BE2C (cell line): ENCODE results near the gene TSG101.

Experiments
- DNase-seq: peaks from one replicate; pipeline ENCODE4 v3.0.0-alpha.2; 2020
- H3K27me3 ChIP-seq: fragments of 250-450 bp; sonication (Bioruptor Pico); 2 replicates; pipeline ENCODE4 v1.5.1; 2020; ENCODE audit warnings: mild to moderate bottlenecking
- H3K36me3 ChIP-seq: fragments of 250-450 bp; sonication (Bioruptor Pico); 2 replicates; pipeline ENCODE4 v1.5.1; 2020; ENCODE audit warnings: mild to moderate bottlenecking
- H3K4me1 ChIP-seq: fragments of 250-450 bp; sonication (Bioruptor Pico); 2 replicates; pipeline ENCODE4 v1.5.1; 2020
- H3K4me3 ChIP-seq: 2 replicates; pipeline ENCODE4 v1.5.1; 2011; ENCODE audit warnings: low read depth, low read length
- H3K9me3 ChIP-seq: fragments of 250-450 bp; sonication (Bioruptor Pico); 2 replicates; pipeline ENCODE4 v1.5.1; 2020
- TF ChIP-seq, protein P1 (sequence below): IDR thresholded peaks from 2 replicates; pipeline ENCODE4 v1.5.1; 2012; ENCODE audit warnings: mild to moderate bottlenecking, low read depth, low read length

TSG101 gene

GRCh38 chr11:18491924-18492323 is 34.8 kb downstream of the TSG101 start:
- H3K27me3 ChIP-seq, result no peaks in the 10 kb centered on the region
- no peak overlapping the region for H3K4me3 ChIP-seq
- TF ChIP-seq, protein P1, sequence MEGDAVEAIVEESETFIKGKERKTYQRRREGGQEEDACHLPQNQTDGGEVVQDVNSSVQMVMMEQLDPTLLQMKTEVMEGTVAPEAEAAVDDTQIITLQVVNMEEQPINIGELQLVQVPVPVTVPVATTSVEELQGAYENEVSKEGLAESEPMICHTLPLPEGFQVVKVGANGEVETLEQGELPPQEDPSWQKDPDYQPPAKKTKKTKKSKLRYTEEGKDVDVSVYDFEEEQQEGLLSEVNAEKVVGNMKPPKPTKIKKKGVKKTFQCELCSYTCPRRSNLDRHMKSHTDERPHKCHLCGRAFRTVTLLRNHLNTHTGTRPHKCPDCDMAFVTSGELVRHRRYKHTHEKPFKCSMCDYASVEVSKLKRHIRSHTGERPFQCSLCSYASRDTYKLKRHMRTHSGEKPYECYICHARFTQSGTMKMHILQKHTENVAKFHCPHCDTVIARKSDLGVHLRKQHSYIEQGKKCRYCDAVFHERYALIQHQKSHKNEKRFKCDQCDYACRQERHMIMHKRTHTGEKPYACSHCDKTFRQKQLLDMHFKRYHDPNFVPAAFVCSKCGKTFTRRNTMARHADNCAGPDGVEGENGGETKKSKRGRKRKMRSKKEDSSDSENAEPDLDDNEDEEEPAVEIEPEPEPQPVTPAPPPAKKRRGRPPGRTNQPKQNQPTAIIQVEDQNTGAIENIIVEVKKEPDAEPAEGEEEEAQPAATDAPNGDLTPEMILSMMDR, result no peak
- H3K36me3 ChIP-seq, result no peaks in the 10 kb centered on the region; the same call in 1 of the 2 replicates
- H3K4me1 ChIP-seq, result no peaks in the 10 kb centered on the region
- DNase-seq, result no peak
- H3K9me3 ChIP-seq, result no peaks in the 10 kb centered on the region

DNA sequence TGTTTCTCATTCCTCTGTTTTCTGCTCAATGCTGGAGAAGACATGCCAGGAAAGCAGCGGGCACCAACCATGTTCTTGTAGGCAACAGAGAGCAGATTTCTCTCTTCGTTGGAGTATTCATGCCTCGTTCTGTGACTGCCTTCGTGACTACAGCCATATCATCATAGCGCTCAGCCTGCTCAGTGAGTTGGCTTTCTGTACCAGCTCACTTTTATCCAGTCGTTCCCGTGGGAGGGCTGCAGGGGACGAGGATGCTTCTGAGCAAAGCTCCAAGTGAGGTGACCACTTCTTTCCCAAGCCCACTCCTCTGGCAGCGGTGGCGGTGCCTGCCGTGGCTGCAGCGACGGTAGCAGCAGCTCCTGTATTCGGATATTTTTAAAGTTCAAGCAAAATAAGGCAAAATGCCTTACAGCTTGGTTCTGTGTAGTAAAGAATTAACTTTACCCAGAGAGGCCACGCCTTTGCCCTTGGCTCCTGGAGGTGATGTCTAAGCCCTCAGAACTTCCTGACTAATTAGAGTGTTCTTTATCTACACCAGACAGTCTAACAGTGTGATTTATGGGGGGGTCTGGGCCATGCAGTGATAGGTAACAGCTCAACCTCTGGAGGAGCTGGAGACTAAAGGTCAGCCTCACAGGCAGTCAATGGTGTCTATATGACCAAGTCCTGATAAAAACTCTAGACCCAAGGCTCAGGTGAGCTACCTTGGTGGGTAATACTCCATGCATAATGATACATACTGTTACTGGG is 35.8 kb downstream of the TSG101 start:
- H3K9me3 ChIP-seq, result no peaks in the 10 kb centered on the region
- no peaks in the 10 kb centered on the region for H3K4me1 ChIP-seq
- DNase-seq, result no peak
- no peaks in the 10 kb centered on the region; the same call in 1 of the 2 replicates for H3K36me3 ChIP-seq
- TF ChIP-seq, protein P1, result no peak
- H3K4me3 ChIP-seq, result no peak overlapping the region
- H3K27me3 ChIP-seq, result no peaks in the 10 kb centered on the region

- Histone ChIP-seq H3K4me3 (no peak overlapping the region), H3K36me3 (no peaks in the 10 kb centered on the region; the same call in 1 of the 2 replicates), H3K9me3 (no peaks in the 10 kb centered on the region), H3K4me1 (no peaks in the 10 kb centered on the region), H3K27me3 (no peaks in the 10 kb centered on the region)
- no peak for DNase-seq
- TF ChIP-seq, protein P1, result no peak
Observed at GRCh38 chr11:18490319-18490718, 36.4 kb downstream of the TSG101 start.

DNA sequence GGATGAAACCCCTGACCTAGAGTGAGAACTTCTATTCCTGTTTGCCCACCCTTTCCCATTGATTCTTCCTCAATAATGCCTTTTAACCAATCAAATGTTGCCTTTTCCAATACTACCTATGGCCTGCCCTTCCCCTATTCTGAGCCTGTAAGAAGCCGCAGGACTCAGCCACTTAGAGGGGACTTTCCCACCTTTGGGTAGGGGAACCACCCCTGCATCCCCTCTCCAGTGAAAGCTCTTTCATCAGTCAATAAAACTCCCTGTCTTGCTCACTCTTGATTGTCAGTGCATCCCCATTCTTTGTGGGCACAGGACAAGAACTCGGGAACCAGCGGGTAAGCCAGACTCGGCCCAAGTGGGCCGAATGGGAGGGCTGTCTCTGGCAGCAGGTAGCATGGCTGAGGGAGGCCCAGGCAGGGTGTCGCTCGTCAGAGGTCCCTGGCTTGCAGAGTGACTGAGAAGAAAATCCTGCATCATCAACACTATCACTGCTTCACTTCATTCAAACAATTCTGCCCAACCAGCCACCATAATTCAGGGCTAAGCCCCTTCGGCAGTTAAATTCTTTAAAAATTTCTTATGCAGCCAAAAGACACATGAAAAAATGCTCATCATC is 40.7 kb downstream of the TSG101 start:
- Histone ChIP-seq H3K9me3 (no peaks in the 10 kb centered on the region), H3K4me3 (no peak overlapping the region), H3K36me3 (peaks cover under 1% of the 10 kb centered on the region; the same call in 1 of the 2 replicates)

DNA sequence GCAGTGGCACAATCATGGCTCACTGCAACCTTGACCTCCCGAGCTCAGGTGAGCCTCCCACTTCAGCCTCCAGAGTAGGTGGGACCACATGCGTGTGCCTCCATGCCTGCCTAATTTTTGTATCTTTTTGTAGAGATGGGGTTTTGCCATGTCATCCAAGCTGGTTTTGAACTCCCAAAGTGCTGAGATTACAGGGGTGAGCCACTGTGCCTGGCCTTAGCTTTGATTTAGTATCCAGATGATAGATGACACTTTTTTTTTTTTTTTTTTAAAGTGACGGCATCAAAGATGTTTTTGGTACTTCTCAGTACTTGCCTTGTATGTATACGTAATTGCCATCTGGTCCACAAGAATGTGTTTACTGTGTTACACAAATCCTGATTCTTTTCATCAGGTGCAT is 47.7 kb downstream of the TSG101 start:
- Histone ChIP-seq H3K27me3 (no peaks in the 10 kb centered on the region), H3K36me3 (peaks cover 4% of the 10 kb centered on the region; the same call in 1 of the 2 replicates), H3K4me1 (no peaks in the 10 kb centered on the region), H3K4me3 (no peak overlapping the region), H3K9me3 (no peaks in the 10 kb centered on the region)
- no peak for DNase-seq
- TF ChIP-seq, protein P1, result no peak

More for the DNA sequence above, 40.7 kb downstream of the TSG101 start:
- Histone ChIP-seq H3K27me3 (no peaks in the 10 kb centered on the region), H3K4me1 (no peaks in the 10 kb centered on the region)
- DNase-seq, result no peak
- TF ChIP-seq, protein P1, result no peak

- H3K4me3 ChIP-seq, result no peak overlapping the region
- DNase-seq, result no peak
Observed at GRCh38 chr11:18472587-18472986, 54.2 kb downstream of the TSG101 start.

More at GRCh38 chr11:18472587-18472986, 54.2 kb downstream of the TSG101 start:
- no peaks in the 10 kb centered on the region for H3K4me1 ChIP-seq
- no peaks in the 10 kb centered on the region for H3K36me3 ChIP-seq
- no peaks in the 10 kb centered on the region for H3K9me3 ChIP-seq
- no peaks in the 10 kb centered on the region for H3K27me3 ChIP-seq
- TF ChIP-seq, protein P1, result no peak
